Right lobe of liver (tissue), 4 donors: Measurements from ENCODE around the gene TIMM22.

Source experiments
- CTCF ChIP-seq, 4 donors: fragments of 200-600 bp in 3 of 4; fragments of 450-650 bp in 1 of 4; IDR thresholded peaks; one replicate each; pipeline versions ENCODE4 v1.5.1 to v1.8.0; 2016 to 2022; ENCODE audit warnings: antibody characterized with exemption in 4 of 4, mild to moderate bottlenecking in 2 of 4
- POLR2A ChIP-seq: fragments of 450-650 bp; IDR thresholded peaks from one replicate; pipeline ENCODE4 v1.6.1; 2017; ENCODE audit warnings: antibody characterized with exemption, mild to moderate bottlenecking
- donor health status: DM: no; HTN: no; CAD: no.
- donor health status: DM: no; HTN: no; CAD: no.
- donor health status: DM: no; HTN: yes; CAD: no.

- TF ChIP-seq POLR2A (no peak), CTCF (IDR thresholded peaks at IDR 0.05) (no peak)
Measured at GRCh38 chr17:986322-986929, 10.5 kb upstream of the TIMM22 start.
